Measurements from ENCODE around the gene MYO1D.

DNA sequence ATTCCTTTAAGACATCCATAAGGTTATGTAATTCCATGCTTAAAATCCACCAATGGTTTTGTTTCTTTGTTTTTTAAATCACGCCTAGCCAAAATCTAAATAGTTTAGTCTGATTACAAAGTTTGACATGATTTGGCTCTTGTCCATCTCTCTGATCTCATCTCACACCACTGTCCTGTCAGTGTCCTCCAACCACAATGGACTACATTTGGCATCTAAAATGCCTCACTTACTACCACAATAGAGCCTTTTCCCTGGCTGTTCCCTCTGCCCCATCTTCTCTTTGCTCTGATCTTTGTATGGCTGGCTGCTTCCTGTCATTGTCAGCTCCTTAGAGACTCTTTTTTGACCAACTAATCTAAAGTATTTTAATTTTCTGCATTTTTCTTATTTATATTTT, 157.2 kb downstream of the MYO1D start:
- TF ChIP-seq, protein P1, sequence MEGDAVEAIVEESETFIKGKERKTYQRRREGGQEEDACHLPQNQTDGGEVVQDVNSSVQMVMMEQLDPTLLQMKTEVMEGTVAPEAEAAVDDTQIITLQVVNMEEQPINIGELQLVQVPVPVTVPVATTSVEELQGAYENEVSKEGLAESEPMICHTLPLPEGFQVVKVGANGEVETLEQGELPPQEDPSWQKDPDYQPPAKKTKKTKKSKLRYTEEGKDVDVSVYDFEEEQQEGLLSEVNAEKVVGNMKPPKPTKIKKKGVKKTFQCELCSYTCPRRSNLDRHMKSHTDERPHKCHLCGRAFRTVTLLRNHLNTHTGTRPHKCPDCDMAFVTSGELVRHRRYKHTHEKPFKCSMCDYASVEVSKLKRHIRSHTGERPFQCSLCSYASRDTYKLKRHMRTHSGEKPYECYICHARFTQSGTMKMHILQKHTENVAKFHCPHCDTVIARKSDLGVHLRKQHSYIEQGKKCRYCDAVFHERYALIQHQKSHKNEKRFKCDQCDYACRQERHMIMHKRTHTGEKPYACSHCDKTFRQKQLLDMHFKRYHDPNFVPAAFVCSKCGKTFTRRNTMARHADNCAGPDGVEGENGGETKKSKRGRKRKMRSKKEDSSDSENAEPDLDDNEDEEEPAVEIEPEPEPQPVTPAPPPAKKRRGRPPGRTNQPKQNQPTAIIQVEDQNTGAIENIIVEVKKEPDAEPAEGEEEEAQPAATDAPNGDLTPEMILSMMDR (IDR thresholded peaks at IDR 0.05): no peak
- TF ChIP-seq POLR2AphosphoS5 (IDR thresholded peaks at IDR 0.05) (no peak), POLR2A (IDR thresholded peaks at IDR 0.05) (no peak)
